KMS-11 (cell line): ENCODE results near the gene PLEKHH2.

Source experiments
- H2AFZ ChIP-seq: fragments of 200-600 bp; sonication (generic); 2 replicates; pipeline ENCODE4 v1.6.1; 2016; ENCODE audit warnings: antibody characterized with exemption, mixed run types, low read depth
- H3K27ac ChIP-seq: fragments of 200-600 bp; sonication (generic); 2 replicates; pipeline ENCODE4 v1.6.1; 2016; ENCODE audit warnings: mild to moderate bottlenecking, mixed run types
- H3K27me3 ChIP-seq: fragments of 200-600 bp; sonication (generic); 2 replicates; pipeline ENCODE4 v1.6.1; 2017; ENCODE audit warnings: mild to moderate bottlenecking, low read depth, mixed run types, moderate library complexity; ENCODE audit not compliant: insufficient read depth
- H3K36me3 ChIP-seq: fragments of 200-600 bp; sonication (generic); 2 replicates; pipeline ENCODE4 v1.6.1; 2017; ENCODE audit warnings: mild to moderate bottlenecking, mixed run types; ENCODE audit not compliant: insufficient read depth
- H3K4me1 ChIP-seq: fragments of 200-600 bp; sonication (generic); 2 replicates; pipeline ENCODE4 v1.6.1; 2016; ENCODE audit warnings: mild to moderate bottlenecking, low read depth, mixed run types; ENCODE audit not compliant: poor library complexity, severe bottlenecking
- H3K4me2 ChIP-seq: fragments of 200-600 bp; sonication (generic); 2 replicates; pipeline ENCODE4 v1.7.0; 2016; ENCODE audit warnings: mild to moderate bottlenecking, mixed run types
- H3K4me3 ChIP-seq: fragments of 200-600 bp; sonication (generic); IDR thresholded peaks from 2 replicates; pipeline ENCODE4 v1.6.1; 2017; ENCODE audit warnings: low read depth, low read length, mixed read lengths; ENCODE audit not compliant: insufficient read depth
- H3K79me2 ChIP-seq: fragments of 200-600 bp; sonication (generic); 2 replicates; pipeline ENCODE4 v1.6.1; 2016; ENCODE audit warnings: low read depth, mixed run types; ENCODE audit not compliant: insufficient read depth
- H3K9ac ChIP-seq: fragments of 200-600 bp; sonication (generic); 2 replicates; pipeline ENCODE4 v1.6.1; 2016; ENCODE audit warnings: mild to moderate bottlenecking, mixed run types
- H4K20me1 ChIP-seq: fragments of 200-600 bp; sonication (generic); 2 replicates; pipeline ENCODE4 v1.6.1; 2016; ENCODE audit warnings: mild to moderate bottlenecking, mixed run types; ENCODE audit not compliant: insufficient read depth
- TF ChIP-seq, protein P1 (sequence below): fragments of 200-600 bp; sonication (generic); conservative IDR thresholded peaks from 2 replicates; pipeline ENCODE4 v1.6.1; 2017; ENCODE audit warnings: low read depth, mild to moderate bottlenecking, antibody characterized with exemption, low read length, moderate library complexity, mixed read lengths

PLEKHH2 gene

DNA sequence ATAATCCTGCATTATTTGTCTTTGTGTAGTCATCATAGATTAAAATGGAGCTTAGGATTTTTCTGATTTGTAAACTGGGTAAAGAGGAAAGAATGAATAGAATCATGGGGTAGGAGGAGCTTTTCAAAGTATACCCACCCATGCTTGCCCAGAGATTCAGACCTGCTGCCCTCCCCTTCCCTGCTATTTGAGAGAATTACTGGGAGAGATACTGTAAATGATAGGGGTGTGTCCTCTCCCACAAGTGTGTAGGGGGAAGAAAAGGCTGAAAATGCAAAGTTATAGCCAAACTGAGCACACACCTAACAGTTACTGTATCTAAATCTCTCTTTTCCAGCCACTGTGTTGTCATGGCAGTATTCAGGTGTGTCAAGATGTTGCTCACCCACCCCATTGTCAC is 115.2 kb downstream of the PLEKHH2 start:
- Histone ChIP-seq H4K20me1 (no peaks in the 10 kb centered on the region), H3K79me2 (no peaks in the 10 kb centered on the region), H3K4me1 (no peaks in the 10 kb centered on the region), H3K36me3 (no peaks in the 10 kb centered on the region), H3K27me3 (no peaks in the 10 kb centered on the region), H3K27ac (no peak overlapping the region), H3K4me3 (no peak overlapping the region), H3K4me2 (no peak overlapping the region), H3K9ac (no peak overlapping the region), H2AFZ (no peak overlapping the region)
- TF ChIP-seq, protein P1, sequence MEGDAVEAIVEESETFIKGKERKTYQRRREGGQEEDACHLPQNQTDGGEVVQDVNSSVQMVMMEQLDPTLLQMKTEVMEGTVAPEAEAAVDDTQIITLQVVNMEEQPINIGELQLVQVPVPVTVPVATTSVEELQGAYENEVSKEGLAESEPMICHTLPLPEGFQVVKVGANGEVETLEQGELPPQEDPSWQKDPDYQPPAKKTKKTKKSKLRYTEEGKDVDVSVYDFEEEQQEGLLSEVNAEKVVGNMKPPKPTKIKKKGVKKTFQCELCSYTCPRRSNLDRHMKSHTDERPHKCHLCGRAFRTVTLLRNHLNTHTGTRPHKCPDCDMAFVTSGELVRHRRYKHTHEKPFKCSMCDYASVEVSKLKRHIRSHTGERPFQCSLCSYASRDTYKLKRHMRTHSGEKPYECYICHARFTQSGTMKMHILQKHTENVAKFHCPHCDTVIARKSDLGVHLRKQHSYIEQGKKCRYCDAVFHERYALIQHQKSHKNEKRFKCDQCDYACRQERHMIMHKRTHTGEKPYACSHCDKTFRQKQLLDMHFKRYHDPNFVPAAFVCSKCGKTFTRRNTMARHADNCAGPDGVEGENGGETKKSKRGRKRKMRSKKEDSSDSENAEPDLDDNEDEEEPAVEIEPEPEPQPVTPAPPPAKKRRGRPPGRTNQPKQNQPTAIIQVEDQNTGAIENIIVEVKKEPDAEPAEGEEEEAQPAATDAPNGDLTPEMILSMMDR, result no peak

DNA sequence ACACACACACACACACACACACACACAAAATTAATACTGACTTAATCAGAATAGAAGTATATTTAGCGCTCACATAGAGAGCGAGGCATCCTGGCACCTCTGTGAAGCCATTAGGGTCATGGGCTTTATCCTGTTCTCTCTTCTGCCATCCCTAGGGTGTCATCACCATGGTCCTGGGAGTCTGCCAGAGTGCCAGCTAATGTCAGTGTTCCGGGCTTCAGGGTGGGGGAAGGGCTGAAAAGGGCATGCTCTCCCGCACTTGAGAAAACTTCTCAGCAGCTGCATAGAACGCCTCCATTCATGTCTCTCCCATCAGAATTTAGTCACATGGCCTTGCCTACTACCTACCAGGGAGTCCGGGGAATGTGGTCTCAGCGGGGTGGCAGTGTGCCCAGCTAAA is 117.1 kb downstream of the PLEKHH2 start:
- Histone ChIP-seq H4K20me1 (no peaks in the 10 kb centered on the region), H2AFZ (no peak overlapping the region), H3K79me2 (no peaks in the 10 kb centered on the region), H3K4me1 (no peaks in the 10 kb centered on the region), H3K27ac (no peak overlapping the region), H3K9ac (no peak overlapping the region), H3K4me2 (no peak overlapping the region), H3K27me3 (no peaks in the 10 kb centered on the region), H3K36me3 (no peaks in the 10 kb centered on the region), H3K4me3 (no peak overlapping the region)
- TF ChIP-seq, protein P1, result no peak

DNA sequence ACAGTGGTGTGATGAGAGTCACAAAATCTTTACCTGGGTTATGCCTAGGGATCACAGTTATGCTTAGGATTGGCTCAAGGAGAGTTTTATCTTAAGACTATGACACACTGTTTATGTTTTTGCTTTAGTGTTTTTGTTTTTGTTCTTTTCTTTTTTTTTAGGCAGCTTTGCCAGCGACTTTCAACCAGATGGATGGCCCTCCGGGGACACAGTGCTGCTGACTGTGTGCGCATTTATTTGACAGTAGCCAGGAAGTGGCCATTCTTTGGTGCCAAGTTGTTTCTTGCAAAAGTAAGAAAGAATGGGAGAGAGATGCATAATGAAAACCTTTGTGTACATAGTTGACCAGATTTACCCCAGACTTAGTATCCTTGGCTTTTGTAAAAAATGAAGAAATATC is 121.7 kb downstream of the PLEKHH2 start:
- Histone ChIP-seq H3K79me2 (no peaks in the 10 kb centered on the region), H3K9ac (no peak overlapping the region), H3K4me3 (no peak overlapping the region), H3K27ac (no peak overlapping the region), H3K4me1 (no peaks in the 10 kb centered on the region), H4K20me1 (no peaks in the 10 kb centered on the region), H3K4me2 (no peak overlapping the region), H3K27me3 (no peaks in the 10 kb centered on the region), H3K36me3 (no peaks in the 10 kb centered on the region), H2AFZ (no peak overlapping the region)
- TF ChIP-seq, protein P1, result no peak

DNA sequence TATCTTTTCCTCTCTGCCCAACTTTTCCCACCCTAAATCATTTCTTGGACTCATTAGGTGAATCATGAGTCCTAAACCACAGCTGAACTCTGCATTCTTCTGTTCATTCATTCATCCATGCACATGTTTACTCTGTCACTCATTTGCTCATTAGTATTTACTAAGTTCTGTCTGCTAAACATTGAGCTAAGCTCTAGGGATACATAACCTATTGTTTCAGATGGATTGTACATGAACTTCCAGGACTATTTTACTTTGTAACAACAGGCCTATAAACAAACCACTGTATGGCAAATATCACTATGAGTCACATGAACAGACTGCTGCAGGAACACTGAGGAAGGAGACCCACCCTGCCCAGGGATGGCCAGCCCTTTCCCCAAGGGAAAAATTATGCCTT is 122.1 kb downstream of the PLEKHH2 start:
- no peaks in the 10 kb centered on the region for H3K27me3 ChIP-seq
- H3K9ac ChIP-seq, result no peak overlapping the region
- H2AFZ ChIP-seq, result no peak overlapping the region
- no peaks in the 10 kb centered on the region for H4K20me1 ChIP-seq
- no peaks in the 10 kb centered on the region for H3K4me1 ChIP-seq
- TF ChIP-seq, protein P1, result no peak
- H3K36me3 ChIP-seq, result no peaks in the 10 kb centered on the region
- no peak overlapping the region for H3K4me2 ChIP-seq
- H3K27ac ChIP-seq, result no peak overlapping the region
- H3K4me3 ChIP-seq, result no peak overlapping the region
- H3K79me2 ChIP-seq, result no peaks in the 10 kb centered on the region
